HepG2 (cell line): ENCODE results near the gene DOCK10.

Experiments used
- SMC3 ChIP-seq: IDR thresholded peaks from 2 replicates; pipeline ENCODE4 v1.6.1; 2011; ENCODE audit warnings: low read length, improper control_type of control experiment
- TF ChIP-seq, protein P1 (sequence below): IDR thresholded peaks from 2 replicates; pipeline ENCODE4 v1.6.1; 2012; ENCODE audit warnings: inconsistent platforms

DNA sequence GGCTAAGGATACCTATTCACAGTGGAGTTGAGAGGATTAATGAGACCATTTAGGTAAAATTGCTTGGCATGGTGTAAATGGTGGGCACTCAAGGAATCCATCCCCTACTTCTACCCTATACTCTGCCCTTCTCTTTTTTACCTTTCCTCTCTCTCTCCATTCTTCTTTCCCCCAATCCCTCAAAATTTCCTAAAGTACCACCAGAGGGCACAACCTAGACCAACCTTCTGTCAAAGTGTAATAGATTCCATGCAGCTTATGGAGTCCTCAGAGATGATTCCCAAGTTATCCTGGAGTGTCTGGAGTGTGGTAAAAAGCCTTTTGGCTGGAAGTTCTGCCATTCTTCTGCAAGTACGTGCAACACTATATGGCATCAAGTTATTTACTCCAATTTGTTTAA lies 293.1 kb downstream of the DOCK10 start:
- TF ChIP-seq, protein P1, sequence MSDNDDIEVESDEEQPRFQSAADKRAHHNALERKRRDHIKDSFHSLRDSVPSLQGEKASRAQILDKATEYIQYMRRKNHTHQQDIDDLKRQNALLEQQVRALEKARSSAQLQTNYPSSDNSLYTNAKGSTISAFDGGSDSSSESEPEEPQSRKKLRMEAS, result no peak
- TF ChIP-seq SMC3, result no peak
